ENCODE results near the gene SUZ12.
"Not testable (repeated sequence)": the region's sequence is repeated elsewhere in the genome, so short reads cannot be mapped to it uniquely, and the experiment has no call there.

The SUZ12 gene

GRCh38 chr17:31964131-31964530 is 27.3 kb downstream of the SUZ12 start:
- DNase-seq = not testable (repeated sequence)

- no peak for DNase-seq
Observed at GRCh38 chr17:31967648-31968047, 30.8 kb downstream of the SUZ12 start.

GRCh38 chr17:31970416-31970815 is 33.6 kb downstream of the SUZ12 start:
- not testable (repeated sequence) for DNase-seq

GRCh38 chr17:31974269-31975071 is 37.7 kb downstream of the SUZ12 start:
- not testable (repeated sequence) for DNase-seq

GRCh38 chr17:31975391-31975790 is 38.6 kb downstream of the SUZ12 start:
- DNase-seq = not testable (repeated sequence)

GRCh38 chr17:31991821-31992220 is 55.0 kb downstream of the SUZ12 start:
- not testable (repeated sequence) for DNase-seq

- no peak for DNase-seq
Observed at GRCh38 chr17:31997005-31997404, 60.2 kb downstream of the SUZ12 start.

- DNase-seq = peak; percentile 69 to 89 (median 84)
Observed at GRCh38 chr17:32006957-32007462, 70.2 kb downstream of the SUZ12 start, which contains the start of gene LRRC37B. Gene LRRC37B (plus strand): TSS chr17:32007383. CDS start chr17:32021393, 14,010 bp downstream.

GRCh38 chr17:32007463-32008298 is 70.9 kb downstream of the SUZ12 start:
- DNase-seq = peak; percentile 12 to 63 (median 33)

GRCh38 chr17:32009262-32009542 is 72.4 kb downstream of the SUZ12 start:
- no peak for DNase-seq

GRCh38 chr17:32010114-32010513 is 73.3 kb downstream of the SUZ12 start:
- DNase-seq = no peak

GRCh38 chr17:32015245-32016013 is 78.6 kb downstream of the SUZ12 start:
- DNase-seq = no peak

- DNase-seq = no peak
Observed at GRCh38 chr17:32016231-32016630, 79.4 kb downstream of the SUZ12 start.

GRCh38 chr17:32019228-32019627 is 82.4 kb downstream of the SUZ12 start:
- no peak for DNase-seq

- DNase-seq = no peak
Observed at GRCh38 chr17:32020943-32021614, 84.3 kb downstream of the SUZ12 start.

GRCh38 chr17:32021615-32021955 is 84.8 kb downstream of the SUZ12 start:
- DNase-seq = no peak

- not testable (repeated sequence) for DNase-seq
Observed at GRCh38 chr17:32022554-32022953, 85.7 kb downstream of the SUZ12 start.

- DNase-seq = not testable (repeated sequence)
Observed at GRCh38 chr17:32027271-32027670, 90.5 kb downstream of the SUZ12 start.

- DNase-seq = no peak
Observed at GRCh38 chr17:32033223-32033622, 96.4 kb downstream of the SUZ12 start.

- DNase-seq = not testable (repeated sequence)
Observed at GRCh38 chr17:32033812-32034211, 97.0 kb downstream of the SUZ12 start.

GRCh38 chr17:32040246-32040645 is 103.4 kb downstream of the SUZ12 start:
- DNase-seq = not testable (repeated sequence)

- DNase-seq = not testable (repeated sequence)
Observed at GRCh38 chr17:32041306-32041875, 104.6 kb downstream of the SUZ12 start.
